Right ventricle myocardium superior (tissue), 1 donor: ENCODE results near the gene SLX4IP. TPM values are rescaled to one million over a fixed set of nuclear protein-coding genes. Genes with fewer than 3 reads are reported as not detected.

Source experiments
- ATAC-seq: fragments of 200-7000 bp; cut with Tn5 transposase; one replicate; pipeline ENCODE4 v1.9.1; 2020; ENCODE audit warnings: mild to moderate bottlenecking; ENCODE audit not compliant: poor library complexity
- DNase-seq: peaks from one replicate; pipeline ENCODE4 v3.0.0-alpha.2; 2020
- intact Hi-C: fragments of 100-400 bp; cut with DNase I; formaldehyde crosslinking; loops from one replicate; pipeline ENCODE4 v1.11.2; 2022
- total RNA-seq: library from RNA; stranded (reverse); fragmentation: NEBNext Ultra II Directional; extraction: Animal tissue kit (Norgen Biotek cat#: 25700); gene quantifications from one replicate; pipeline ENCODE4 v1.2.1, GENCODE V29; 2021
- donor health status: DM: no; HTN: yes; CAD: no; lungs with severe emphysema.

SLX4IP gene
- total RNA-seq, 1 donor from 2014 or later: 2.6 TPM

DNA sequence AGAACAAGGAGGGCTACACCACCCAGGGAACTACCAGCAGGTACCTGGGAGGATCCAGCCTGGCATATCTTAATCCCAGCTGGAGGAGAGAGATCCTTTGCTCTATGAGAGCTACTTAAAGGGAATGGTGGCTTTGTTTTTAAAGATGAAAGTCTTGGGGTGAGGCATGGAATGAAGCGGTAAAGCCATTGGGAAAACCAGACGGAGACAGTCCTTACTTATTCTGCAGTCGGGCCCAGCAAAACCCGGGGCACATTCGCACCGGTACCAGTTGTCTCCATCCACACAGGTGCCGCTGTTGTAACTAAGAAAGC, 208.4 kb downstream of the SLX4IP start:
- DNase-seq (no peak), ATAC-seq (no peak)
- intact Hi-C loops: no loop called here

DNA sequence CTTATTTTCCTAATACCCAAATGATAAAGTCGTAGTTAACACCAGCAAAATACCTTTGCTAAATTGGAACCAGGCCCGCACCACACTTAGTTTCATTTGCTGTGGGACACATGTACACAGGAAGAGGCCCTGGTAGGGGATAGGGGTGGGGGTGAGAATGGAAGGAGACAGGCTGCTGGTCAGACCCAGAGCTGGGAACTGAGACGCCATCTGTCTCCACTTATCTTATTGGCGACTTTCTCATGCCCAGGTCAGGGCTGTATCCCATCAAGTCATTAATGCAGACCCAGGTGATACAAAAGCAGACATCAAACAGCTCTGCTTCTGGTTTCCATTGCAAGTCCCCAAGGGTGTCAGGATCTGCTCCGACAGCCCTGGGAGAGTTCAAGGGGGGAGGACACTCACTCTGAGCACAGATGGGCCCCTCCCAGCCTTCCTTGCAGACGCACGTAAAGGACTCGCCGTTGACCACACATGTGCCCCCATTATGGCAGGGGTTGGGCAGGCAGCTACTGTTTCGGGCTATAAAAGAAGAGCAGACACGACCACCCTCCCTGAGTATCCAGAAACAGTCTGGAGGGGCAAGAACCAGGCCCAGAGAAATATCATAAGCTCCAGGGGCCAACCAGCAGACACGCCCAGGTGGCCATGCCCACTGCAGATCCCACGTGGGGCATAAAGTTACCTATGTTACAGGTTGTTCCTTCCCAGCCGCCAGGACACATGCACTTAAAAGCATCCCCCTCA, 209.5 kb downstream of the SLX4IP start:
- ATAC-seq (no peak), DNase-seq (no peak)
- intact Hi-C loops: no loop called here

DNA sequence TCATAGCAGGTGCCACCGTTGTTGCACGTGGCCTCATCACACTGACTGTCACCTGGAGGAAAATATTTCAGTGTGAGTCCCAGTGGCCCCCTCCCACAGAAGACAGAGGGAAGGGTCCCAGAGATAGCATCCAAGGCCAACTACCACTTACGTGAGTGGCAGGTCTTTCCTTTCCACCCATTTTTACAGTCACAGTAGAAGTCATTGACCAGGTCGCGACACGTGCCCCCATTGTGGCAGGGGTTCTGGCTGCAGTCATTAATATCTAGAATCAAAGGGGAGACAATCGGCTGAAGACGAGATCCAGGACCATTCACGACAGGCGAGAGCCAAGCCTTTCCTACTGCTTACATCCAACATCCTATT, 210.1 kb downstream of the SLX4IP start:
- ATAC-seq: no peak
- intact Hi-C loops: no loop called here

DNA sequence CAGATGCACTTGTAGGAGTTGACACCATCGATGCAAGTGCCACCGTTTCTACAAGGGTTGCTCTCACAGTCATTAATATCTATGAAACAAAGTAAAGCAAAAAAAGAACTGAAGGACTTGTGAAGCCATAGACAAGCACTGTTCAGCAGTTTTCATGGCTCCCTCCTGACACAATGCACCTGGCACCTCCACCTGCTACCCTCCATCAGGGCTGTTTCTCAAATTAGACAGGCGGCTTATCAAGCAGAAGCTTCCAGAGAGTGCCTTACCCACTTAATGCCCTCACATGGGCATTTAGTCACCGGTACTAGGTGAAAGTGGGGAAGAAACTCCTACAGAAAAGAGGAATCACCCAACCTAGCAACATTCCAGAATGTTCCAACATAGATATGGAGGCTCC, 210.9 kb downstream of the SLX4IP start:
- DNase-seq (no peak), ATAC-seq (no peak)
- intact Hi-C loops: no loop called here

More for the DNA sequence above, 210.1 kb downstream of the SLX4IP start:
- no peak for DNase-seq

DNA sequence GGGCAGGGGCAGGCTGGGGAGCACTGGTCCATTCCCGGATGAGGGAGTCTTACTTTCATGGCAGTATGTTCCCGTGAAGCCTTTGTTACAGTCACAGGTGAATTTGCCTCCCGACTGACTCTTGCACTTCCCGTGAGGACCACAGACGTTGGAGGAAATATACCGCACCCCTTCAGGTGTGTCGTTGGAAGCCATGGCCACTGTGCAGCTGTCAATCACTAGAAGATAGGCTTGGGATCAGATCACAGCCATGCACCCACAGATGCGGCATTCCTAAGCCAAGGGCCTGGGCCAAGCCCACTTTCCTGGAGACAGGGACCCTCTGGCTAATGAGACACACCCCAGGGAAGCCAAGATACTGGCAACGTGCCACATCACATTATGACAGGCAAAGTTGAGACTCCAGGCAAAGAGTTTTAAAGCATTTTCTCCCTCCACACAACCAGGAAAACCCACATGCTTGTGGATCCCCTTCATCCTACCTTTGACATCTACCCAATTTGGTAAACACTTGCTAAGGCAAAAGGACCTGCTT, 211.8 kb downstream of the SLX4IP start:
- ATAC-seq (no peak), DNase-seq (no peak)
- intact Hi-C loops: no loop called here

DNA sequence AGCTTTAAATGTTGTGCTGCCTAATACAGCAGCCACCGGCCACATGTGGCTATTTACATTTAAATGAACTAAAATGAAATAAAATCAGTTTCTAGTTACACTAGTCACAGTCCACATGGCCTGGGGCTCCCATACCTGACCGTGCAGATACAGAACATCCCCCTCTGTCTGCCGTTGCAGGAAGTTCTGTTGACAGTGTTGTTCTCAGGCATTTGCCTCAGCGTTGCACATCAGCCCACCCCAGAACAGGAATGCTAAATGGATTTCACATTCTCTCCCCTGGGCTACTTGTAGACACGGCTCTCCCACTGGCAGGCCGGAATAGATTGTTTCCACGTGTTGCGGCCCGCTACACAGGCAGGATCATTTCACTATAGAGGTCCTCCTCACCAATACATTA, 212.4 kb downstream of the SLX4IP start:
- no peak for DNase-seq
- intact Hi-C loops: no loop called here
- no peak for ATAC-seq

DNA sequence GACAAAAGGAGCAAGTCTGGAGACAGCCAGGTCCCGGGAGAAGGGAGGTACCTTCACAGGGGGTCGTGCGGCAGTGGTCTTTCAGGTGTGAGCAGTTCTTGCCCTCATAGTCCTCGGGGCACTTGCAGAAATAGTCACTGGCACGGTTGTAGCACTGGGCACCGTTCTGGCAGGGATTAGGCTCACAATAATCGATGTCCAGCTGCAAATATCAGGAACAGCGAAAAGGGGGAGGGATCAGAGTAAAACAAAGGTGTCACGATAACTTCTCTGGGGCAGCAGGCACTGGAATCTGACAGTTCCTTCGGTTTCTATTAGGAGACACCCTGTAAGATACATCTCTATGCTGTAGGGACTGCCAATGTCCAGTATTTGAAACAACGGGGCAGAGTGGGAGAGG, 212.8 kb downstream of the SLX4IP start:
- no peak for DNase-seq
- no peak for ATAC-seq
- intact Hi-C loops: no loop called here

DNA sequence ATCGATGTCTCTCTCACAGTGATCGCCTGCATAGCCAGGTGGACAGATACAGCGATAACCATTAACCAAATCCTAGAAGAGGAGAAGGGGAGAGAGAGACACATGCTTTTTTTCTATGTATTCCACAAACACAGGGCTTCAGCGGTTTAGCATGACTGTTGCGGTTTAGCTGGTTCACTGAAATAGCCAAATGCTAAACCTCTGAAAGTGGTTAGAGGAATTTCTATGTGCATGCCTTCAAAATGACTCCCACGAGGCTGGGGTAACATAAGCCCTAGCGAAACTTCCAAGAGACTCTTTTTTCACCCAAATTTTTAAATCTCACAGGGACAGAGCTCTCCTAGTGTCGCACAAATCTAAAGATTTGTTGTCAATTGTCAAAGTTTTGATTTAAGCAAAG, 213.5 kb downstream of the SLX4IP start:
- intact Hi-C loops: no loop called here
- DNase-seq (no peak), ATAC-seq (no peak)

DNA sequence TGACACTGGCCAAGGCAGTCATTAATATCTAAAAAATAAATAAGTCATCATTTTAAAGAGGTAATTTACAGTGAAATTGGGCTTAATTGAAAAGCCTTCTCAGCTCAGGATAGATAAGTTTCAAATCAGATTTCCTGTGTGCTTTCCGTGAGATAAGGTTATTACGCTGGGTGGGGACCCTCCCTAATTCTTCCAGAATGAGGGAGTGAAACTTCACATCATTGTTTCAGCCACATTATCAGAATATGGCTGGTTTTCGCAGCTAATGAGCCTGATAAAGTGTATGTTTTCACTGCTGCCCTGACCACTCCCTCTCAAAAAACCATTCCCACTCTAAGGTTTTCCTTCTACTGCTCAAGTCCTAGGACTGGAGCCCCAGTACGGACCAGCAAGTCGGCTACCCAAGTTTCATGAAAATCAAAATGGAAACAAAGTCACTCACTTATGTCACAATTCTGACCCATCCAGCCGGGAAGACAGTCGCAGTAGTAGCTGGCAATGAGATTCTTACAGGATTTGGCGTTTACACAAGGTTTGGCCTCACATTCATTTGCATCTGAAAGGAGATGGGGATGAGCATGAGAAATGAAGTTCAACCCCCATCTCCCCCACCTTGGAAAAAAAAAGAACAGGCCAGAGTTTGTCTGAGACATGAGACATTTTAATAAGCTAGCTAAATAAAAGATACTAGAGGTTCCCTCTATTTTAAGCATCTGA, 214.1 kb downstream of the SLX4IP start:
- DNase-seq (no peak), ATAC-seq (no peak)
- intact Hi-C loops: no loop called here

DNA sequence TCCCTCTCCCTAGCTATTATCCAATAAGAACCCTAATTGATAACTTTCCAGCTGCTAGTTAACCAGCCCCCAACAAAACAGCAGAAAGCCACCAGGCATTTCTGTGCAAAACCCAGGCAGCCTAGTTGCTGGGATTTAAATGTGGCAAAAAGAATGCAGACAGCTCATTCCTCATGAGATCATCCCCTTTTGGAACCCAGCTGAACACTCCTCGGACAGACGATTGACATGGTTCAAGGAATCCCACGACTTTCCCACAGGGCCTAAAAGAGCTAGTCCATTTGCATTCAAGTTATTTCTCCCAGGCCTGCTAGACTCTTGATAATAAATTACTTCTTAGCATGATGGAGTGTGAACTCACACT, 214.7 kb downstream of the SLX4IP start:
- intact Hi-C loops: no loop called here
- no peak for DNase-seq
- ATAC-seq: no peak

DNA sequence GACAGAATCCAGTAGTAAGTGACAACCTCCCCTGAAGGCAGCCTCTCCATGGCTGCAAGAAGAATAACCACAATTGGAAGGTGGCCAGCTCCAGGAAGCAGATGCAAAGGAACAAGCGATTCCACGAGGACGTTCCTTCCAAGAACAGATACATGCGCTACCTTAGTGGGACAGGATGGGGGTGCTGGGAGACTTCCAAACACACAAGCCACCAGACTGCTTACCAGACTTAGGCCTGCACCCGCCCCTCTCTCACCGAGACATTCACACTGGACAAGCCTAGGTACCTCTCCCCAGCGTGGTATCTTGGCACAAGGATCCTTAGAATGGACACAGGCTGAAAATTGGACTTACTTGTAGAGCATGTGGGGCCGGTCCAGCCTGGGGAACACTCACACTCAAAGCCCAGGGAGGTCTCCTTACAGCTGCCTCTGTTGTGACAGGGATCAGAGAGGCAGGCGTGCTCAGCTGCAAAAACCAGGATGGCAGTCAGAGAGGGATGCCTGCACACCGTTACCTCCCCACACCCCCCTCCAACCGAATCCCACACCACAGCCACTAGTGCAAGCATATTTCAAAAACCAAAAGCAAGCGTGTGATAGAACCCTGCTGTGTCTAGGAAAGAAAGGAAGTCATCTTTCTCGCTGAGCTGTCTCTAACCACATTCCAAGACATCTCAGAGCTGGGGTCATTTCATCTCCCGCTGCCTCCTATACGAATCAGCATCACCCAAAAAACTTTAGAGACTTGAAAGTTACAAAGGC, 216.3 kb downstream of the SLX4IP start:
- intact Hi-C loops: no loop called here
- DNase-seq: no peak

DNA sequence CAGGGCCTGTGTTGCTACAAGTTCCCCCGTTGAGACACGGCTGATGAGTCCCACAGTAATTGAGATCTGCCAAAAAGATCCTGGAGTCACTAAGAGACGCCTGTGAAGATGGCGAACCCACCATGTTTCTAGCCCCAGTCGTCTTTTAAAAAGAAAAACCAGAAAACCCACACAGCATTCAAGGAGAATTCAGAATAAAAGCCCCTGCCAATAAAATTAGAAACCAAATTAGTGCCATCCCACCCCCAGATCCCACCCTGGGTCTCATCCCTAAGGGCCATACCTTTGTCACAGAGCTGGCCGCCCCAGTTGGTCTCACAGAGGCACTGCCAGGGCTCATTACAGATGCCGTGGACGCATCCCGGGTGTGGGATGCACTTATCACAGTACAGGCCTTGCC, 217.1 kb downstream of the SLX4IP start:
- no peak for DNase-seq

More for the DNA sequence above, 216.3 kb downstream of the SLX4IP start:
- ATAC-seq: peak; percentile 5

DNA sequence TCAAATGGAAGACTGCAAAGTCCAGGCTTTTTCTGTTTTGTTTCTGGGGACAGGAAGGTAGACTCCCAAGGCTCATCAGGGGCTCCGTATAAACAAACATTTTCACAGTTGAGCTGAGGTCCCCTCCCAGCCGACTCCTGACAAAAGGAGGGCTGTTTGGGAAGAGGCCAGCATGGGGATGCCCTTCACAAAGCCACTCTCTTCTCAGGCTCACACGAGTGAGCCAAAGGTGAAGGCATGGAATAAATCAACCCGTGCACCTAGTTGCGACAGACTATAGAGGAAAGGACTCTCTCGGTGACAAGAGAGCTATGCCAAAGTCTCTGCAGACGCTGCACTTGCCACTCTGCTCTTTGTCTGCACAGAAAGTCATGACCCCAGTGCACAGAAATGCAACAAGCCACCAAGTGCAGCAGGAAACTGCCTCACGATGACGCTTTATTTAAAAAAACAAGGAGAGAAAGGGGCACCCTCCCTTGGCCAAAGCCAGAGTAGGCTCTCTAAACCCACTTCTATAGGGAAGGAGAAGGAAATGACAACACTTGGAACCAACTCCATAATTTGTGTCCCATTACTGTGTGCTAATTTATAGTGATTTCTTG, 217.7 kb downstream of the SLX4IP start:
- DNase-seq (no peak), ATAC-seq (peak; percentile 56)
- intact Hi-C loops: no loop called here

More for the DNA sequence above, 217.1 kb downstream of the SLX4IP start:
- intact Hi-C loops: no loop called here
- ATAC-seq: no peak

DNA sequence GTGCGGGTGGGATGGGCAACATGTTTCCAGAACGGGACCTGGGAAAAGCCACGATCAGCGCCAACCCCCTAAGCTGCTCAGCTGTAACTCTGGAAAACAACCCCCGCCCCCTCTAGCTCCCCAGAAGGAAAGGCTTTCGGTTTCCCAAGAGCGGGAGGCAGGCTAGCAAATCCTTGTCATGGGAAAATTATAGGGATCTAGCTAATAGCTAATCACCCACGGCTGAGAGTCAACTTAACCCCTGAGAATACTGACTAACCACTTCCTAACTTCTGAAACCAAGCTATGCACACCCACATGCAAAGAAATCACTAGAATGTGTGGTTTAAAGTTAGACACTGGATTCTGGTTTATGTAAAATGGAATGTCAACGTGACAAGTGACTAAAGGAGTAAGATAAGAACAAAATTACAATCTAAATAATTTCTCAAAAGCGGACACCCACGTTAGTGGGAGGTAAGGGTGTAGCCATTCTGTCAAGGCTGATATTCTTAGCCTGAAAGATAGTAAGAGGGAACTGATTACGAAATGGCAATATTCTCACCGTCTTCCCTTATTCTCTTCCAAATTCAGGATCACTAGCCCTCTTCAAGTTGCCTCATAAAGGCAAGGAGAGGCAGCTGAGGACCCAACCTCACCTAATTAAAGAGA, 218.6 kb downstream of the SLX4IP start:
- intact Hi-C loops: no loop called here
- peak; percentile 51 for ATAC-seq
- DNase-seq: no peak

DNA sequence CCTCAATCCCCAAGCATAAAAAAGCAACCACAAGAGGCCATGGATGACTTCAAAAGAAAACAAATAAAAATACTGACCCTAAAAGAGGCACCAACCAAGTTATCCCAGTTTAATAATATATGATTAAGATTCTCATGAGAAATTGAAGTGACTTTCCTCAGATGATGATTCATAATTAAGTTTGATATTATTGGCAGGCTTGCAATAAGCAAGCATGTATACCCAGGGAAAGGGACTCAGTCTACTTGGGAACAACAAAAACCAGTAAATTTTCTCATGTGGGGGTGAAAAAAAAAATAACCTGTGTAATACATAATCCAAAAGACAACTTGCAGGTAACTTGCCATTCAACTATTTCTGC, 219.1 kb downstream of the SLX4IP start:
- ATAC-seq: no peak
- DNase-seq: no peak
- intact Hi-C loops: no loop called here

DNA sequence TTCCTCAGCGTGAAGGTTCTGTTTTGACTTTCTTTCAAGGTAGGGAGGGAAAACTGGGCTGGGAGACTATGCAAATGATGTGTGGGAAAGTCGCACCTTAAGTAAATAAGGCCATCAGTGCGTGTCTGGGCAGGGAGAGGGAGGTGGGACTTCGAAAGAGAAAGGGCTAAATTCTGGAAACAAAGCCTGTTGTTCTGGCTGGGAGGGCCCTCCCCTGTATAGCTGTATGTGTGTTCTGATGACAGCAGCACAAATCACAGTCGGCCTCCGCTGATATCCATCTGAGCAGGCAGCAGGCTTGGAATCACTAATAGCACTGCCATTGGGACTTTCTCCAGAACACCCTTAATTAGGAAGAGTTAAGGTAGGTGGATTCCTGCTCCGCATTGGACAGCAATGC, 219.5 kb downstream of the SLX4IP start:
- DNase-seq (no peak), ATAC-seq (no peak)
- intact Hi-C loops: no loop called here

DNA sequence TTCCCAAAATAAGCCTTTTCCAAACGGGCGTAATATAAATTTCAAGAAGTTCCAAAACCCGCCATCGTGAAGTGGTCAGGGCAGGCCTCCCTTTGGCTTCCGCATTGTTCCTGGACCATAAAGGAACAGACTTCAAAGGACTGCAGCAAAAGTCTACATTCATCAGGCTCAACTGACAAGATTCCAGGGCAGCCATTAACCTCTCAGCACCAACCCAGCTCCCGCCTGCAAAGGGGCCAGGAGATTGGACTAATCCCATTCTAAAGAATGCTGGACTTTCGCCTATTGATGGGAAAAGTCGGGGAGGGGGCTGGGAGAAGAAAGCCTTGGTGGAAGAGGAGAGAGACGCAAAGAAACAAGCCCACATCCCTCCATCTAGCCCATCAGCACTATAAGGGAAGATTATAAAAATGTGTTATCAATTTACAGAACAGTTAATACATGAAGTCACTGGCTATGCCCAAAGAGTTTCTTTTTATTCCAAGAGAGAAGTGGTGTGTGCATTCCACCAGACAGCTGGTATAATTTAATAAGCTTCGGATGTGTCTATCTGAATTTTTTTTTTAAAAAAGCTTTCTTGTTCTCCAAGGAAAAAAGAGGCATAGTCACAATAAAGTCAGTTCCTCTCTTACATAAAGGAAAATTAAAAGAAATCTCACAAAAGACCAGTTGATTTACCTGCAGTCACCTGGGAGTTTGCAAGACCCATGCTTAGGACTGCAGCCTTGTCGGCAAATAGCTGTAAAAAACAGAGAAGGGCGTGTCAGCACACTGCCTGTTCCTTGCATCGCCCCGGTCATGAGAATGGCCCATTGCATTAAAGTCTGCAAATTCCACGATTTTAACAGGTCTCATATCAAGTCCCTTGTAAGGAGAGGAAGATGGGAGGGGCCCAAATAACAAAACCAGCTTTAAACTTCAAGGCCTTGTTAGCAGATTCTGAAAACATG, 220.9 kb downstream of the SLX4IP start:
- intact Hi-C loops: no loop called here
- DNase-seq: no peak
- ATAC-seq: no peak

DNA sequence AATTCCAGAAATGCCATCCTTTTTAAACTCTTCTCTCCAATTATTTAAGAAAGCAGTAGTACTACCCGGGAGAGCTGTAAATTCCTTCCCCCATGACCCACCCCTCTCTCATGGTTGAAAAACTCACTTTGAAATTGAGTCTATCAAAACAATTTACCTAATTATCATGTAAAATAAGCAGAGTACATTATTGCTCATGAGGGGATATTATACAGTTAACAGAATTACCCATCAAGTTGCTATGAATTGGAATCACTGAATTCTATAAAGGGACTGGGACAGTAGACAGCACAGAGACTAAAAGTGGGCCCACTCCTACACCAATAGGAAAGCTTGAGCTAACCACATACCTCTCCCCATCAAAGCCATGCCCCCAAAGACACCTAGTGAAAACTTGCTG, 222.3 kb downstream of the SLX4IP start:
- no peak for DNase-seq
- intact Hi-C loops: no loop called here
- ATAC-seq: no peak
